IMR-90 (cell line): Measurements from ENCODE around the gene C9orf78. TPM values are rescaled to one million over a fixed set of nuclear protein-coding genes. Genes with fewer than 3 reads are reported as not detected.

Source experiments
- ATAC-seq: fragments of 200-7000 bp; cut with Tn5 transposase; 2 replicates; pipeline ENCODE4 v1.9.1; 2020; ENCODE audit warnings: low read depth, mild to moderate bottlenecking, moderate library complexity
- BruUV-seq: library from RNA; stranded (reverse); fragments of 400-500 nt; replicated peaks from 2 replicates; lab custom pipeline; 2021; lab: Mats Ljungman, UMichigan
- CTCF ChIA-PET: fragments of 300-600 bp; formaldehyde crosslinking; extraction: SDS; loops from one replicate; lab custom pipeline; 2021; ENCODE audit warnings: antibody characterized with exemption; lab: Yijun Ruan, JAX
- POLR2A ChIA-PET: fragments of 300-600 bp; sonication (Branson Sonifier 250); formaldehyde crosslinking; loops from one replicate; lab custom pipeline; 2022; ENCODE audit warnings: antibody characterized with exemption; ENCODE audit not compliant: unreplicated experiment; lab: Charles Lee
- DNase-seq: peaks from one replicate; pipeline ENCODE4 v3.0.0; 2013
- H2AFZ ChIP-seq: replicated peaks from 2 replicates; pipeline ENCODE3; 2013; ENCODE audit warnings: low read length, mild to moderate bottlenecking; ENCODE audit not compliant: poor library complexity
- H2AK5ac ChIP-seq: 2 replicates; pipeline ENCODE4 v1.6.1; 2013; ENCODE audit warnings: low read depth, low read length, inconsistent platforms
- H2AK9ac ChIP-seq: replicated peaks from 2 replicates; pipeline ENCODE3; 2013; ENCODE audit warnings: mild to moderate bottlenecking, low read depth, low read length, moderate library complexity; ENCODE audit not compliant: poor library complexity
- H2BK120ac ChIP-seq: 2 replicates; pipeline ENCODE4 v1.6.1; 2013; ENCODE audit warnings: low read depth, low read length, inconsistent platforms
- H2BK15ac ChIP-seq: 3 replicates; pipeline ENCODE4 v1.6.1; 2013; ENCODE audit warnings: low read depth, low read length, inconsistent platforms
- H2BK20ac ChIP-seq: 2 replicates; pipeline ENCODE4 v1.6.1; 2013; ENCODE audit warnings: low read depth, mild to moderate bottlenecking, inconsistent platforms, low read length, moderate library complexity
- H2BK5ac ChIP-seq: 2 replicates; pipeline ENCODE4 v1.6.1; 2013; ENCODE audit warnings: mild to moderate bottlenecking, low read depth, low read length, inconsistent platforms; ENCODE audit not compliant: poor library complexity, severe bottlenecking
- H3K14ac ChIP-seq: replicated peaks from 2 replicates; pipeline ENCODE4 v1.6.1; 2013; ENCODE audit warnings: low read depth, low read length, inconsistent platforms
- H3K18ac ChIP-seq: 2 replicates; pipeline ENCODE4 v1.6.1; 2013; ENCODE audit warnings: low read depth, low read length, control low read depth
- H3K23ac ChIP-seq: 2 replicates; pipeline ENCODE4 v1.6.1; 2013; ENCODE audit warnings: low read depth, low read length, inconsistent platforms
- H3K27ac ChIP-seq: 2 replicates; pipeline ENCODE4 v1.5.1; 2013; ENCODE audit warnings: mild to moderate bottlenecking, control low read depth, low read length; ENCODE audit not compliant: insufficient read depth
- H3K27me3 ChIP-seq: 2 replicates; pipeline ENCODE4 v1.6.1; 2013; ENCODE audit warnings: low read length; ENCODE audit not compliant: control insufficient read depth, insufficient read depth
- H3K36me3 ChIP-seq: 2 replicates; pipeline ENCODE4 v1.6.1; 2013; ENCODE audit warnings: low read length, mixed read lengths; ENCODE audit not compliant: control insufficient read depth, insufficient read depth
- H3K4ac ChIP-seq: 2 replicates; pipeline ENCODE4 v1.6.1; 2013; ENCODE audit warnings: low read depth, low read length, inconsistent platforms
- H3K4me1 ChIP-seq: 2 replicates; pipeline ENCODE4 v1.6.1; 2013; ENCODE audit warnings: low read length, mixed read lengths; ENCODE audit not compliant: control insufficient read depth, insufficient read depth
- H3K4me2 ChIP-seq: 2 replicates; pipeline ENCODE4 v1.6.1; 2013; ENCODE audit warnings: low read depth, mild to moderate bottlenecking, control low read depth, low read length, moderate library complexity
- H3K4me3 ChIP-seq: 2 replicates; pipeline ENCODE4 v1.5.1; 2013; ENCODE audit warnings: low read depth, mild to moderate bottlenecking, control low read depth, low read length, moderate library complexity; ENCODE audit not compliant: insufficient read depth
- H3K56ac ChIP-seq: 2 replicates; pipeline ENCODE4 v1.6.1; 2013; ENCODE audit warnings: low read length, inconsistent platforms; ENCODE audit not compliant: insufficient read depth; ENCODE audit errors: extremely low read depth
- H3K79me1 ChIP-seq, 2 experiments: 2 replicates each; pipeline ENCODE4 v1.6.1; 2013; ENCODE audit warnings: low read length in 2 of 2, inconsistent platforms in 1 of 2, low read depth in 1 of 2
- H3K9ac ChIP-seq: 2 replicates; pipeline ENCODE4 v1.6.1; 2013; ENCODE audit warnings: low read depth, low read length, control low read depth
- H3K9me1 ChIP-seq: 2 replicates; pipeline ENCODE4 v1.6.1; 2013; ENCODE audit warnings: low read length, inconsistent platforms; ENCODE audit not compliant: insufficient read depth
- H3K9me3 ChIP-seq: 2 replicates; pipeline ENCODE4 v1.6.1; 2013; ENCODE audit warnings: low read length; ENCODE audit not compliant: control insufficient read depth, insufficient read depth
- H4K20me1 ChIP-seq: 2 replicates; pipeline ENCODE4 v1.6.1; 2013; ENCODE audit warnings: low read length, inconsistent platforms; ENCODE audit not compliant: insufficient read depth
- H4K5ac ChIP-seq: 2 replicates; pipeline ENCODE4 v1.6.1; 2013; ENCODE audit warnings: mild to moderate bottlenecking, low read depth, low read length, control low read depth
- H4K8ac ChIP-seq, 2 experiments: 2 replicates each; pipeline ENCODE4 v1.6.1; 2013; ENCODE audit warnings: low read depth in 2 of 2, low read length in 2 of 2, control low read depth in 1 of 2, inconsistent platforms in 1 of 2
- H4K91ac ChIP-seq: 2 replicates; pipeline ENCODE4 v1.6.1; 2013; ENCODE audit warnings: low read depth, low read length, inconsistent platforms; ENCODE audit not compliant: insufficient read depth
- BHLHE40 ChIP-seq: fragments of 150-350 bp; IDR thresholded peaks from 2 replicates; pipeline ENCODE4 v1.6.1; 2016; ENCODE audit warnings: mild to moderate bottlenecking, low read depth, low read length
- CEBPB ChIP-seq: IDR thresholded peaks from 2 replicates; pipeline ENCODE4 v1.6.1; 2012; ENCODE audit warnings: low read depth, low read length, improper control_type of control experiment
- CHD1 ChIP-seq: IDR thresholded peaks from 2 replicates; pipeline ENCODE4 v1.6.1; 2012; ENCODE audit warnings: low read depth, low read length, improper control_type of control experiment
- CTCF ChIP-seq: conservative IDR thresholded peaks from 2 replicates; pipeline ENCODE4 v1.5.1; 2012; ENCODE audit warnings: mild to moderate bottlenecking, low read depth, low read length, improper control_type of control experiment
- FOS ChIP-seq: fragments of 150-350 bp; IDR thresholded peaks from 2 replicates; pipeline ENCODE4 v1.6.1; 2016; ENCODE audit warnings: low read depth, low read length
- RCOR1 ChIP-seq: IDR thresholded peaks from 2 replicates; pipeline ENCODE4 v1.6.1; 2012; ENCODE audit warnings: mild to moderate bottlenecking, low read length, improper control_type of control experiment; ENCODE audit not compliant: insufficient replicate concordance
- RFX5 ChIP-seq: IDR thresholded peaks from 2 replicates; pipeline ENCODE4 v1.8.0; 2012; ENCODE audit warnings: low read depth, mild to moderate bottlenecking, low read length, moderate library complexity
- SMC3 ChIP-seq: fragments of 150-350 bp; IDR thresholded peaks from 2 replicates; pipeline ENCODE4 v1.6.1; 2016; ENCODE audit warnings: low read depth, mild to moderate bottlenecking, antibody characterized with exemption, low read length, moderate library complexity
- USF2 ChIP-seq: fragments of 150-350 bp; IDR thresholded peaks from 2 replicates; pipeline ENCODE4 v1.6.1; 2017; ENCODE audit warnings: mild to moderate bottlenecking, antibody characterized with exemption, low read length, low read depth
- WGBS, 2 experiments: methylation state at CpG; one replicate each; pipeline versions ENCODE4 v1.1.5 to v1.1.7; 2013; ENCODE audit warnings: missing lambda C conversion rate in 2 of 2; ENCODE audit not compliant: insufficient read length in 1 of 2; ENCODE audit errors: extremely low coverage in 2 of 2; 5-methylcytosine and 5-hydroxymethylcytosine counted together
- dilution Hi-C: fragments of 300-500 bp; cut with HindIII; formaldehyde crosslinking; loops from one replicate; pipeline ENCODE4 v1.14.3; 2018; ENCODE audit warnings: low sequenced_read_pairs; ENCODE audit not compliant: unreplicated experiment
- in situ Hi-C: fragments of 300-500 bp; cut with MboI; formaldehyde crosslinking; loops from 3 replicates; pipeline ENCODE4 v1.14.3; 2019; ENCODE audit warnings: low sequenced_read_pairs, inconsistent platforms, mixed read lengths
- intact Hi-C: fragments of 100-400 bp; cut with micrococcal nuclease; formaldehyde crosslinking; loops from 2 replicates; pipeline ENCODE4 v1.10.0; 2022
- polyA plus RNA-seq, 3 experiments: library from polyadenylated mRNA; depleted of rRNA; stranded (reverse); fragments of >200 nt; gene quantifications; 2 replicates each; pipeline ENCODE4 v1.2.3, GENCODE V29; 2012; ENCODE audit warnings: low replicate concordance in 1 of 3
- total RNA-seq: library from RNA; depleted of rRNA; stranded (reverse); fragments of >200 nt; gene quantifications from 2 replicates; pipeline ENCODE4 v1.2.3, GENCODE V29; 2012

C9orf78 gene
- total and polyA plus RNA-seq, 2 of the 4 experiments (the other 2 are of a cell fraction) = 29.8 to 46.0 TPM

- dilution Hi-C loops (no loop called here), intact Hi-C loops (no loop called here), in situ Hi-C loops (loop anchor here (25.0 kb wide), 1 partner anchor 188 kb away; the partner anchor contains the start of gene GPR107)
- no peak overlapping the region for H2BK5ac ChIP-seq
- no peaks in the 10 kb centered on the region for H4K20me1 ChIP-seq
- no peak overlapping the region for H4K8ac ChIP-seq
- no peaks in the 10 kb centered on the region for H3K79me1 ChIP-seq
- no peak overlapping the region for H4K91ac ChIP-seq
- no peak overlapping the region for H3K4me3 ChIP-seq
- H2AK9ac ChIP-seq = no peak overlapping the region
- H3K9ac ChIP-seq = no peak overlapping the region
- H2AK5ac ChIP-seq = no peak overlapping the region
- H3K27ac ChIP-seq = no peak overlapping the region
- H3K4ac ChIP-seq = no peak overlapping the region
- WGBS, 2 experiments = 88% methylated on average over 19 of the region's 38 CpGs; no CpG with 5 or more reads in 1 of the 2 experiments
- H3K9me3 ChIP-seq = no peaks in the 10 kb centered on the region
- peak overlapping the region; percentile 11 for H2AFZ ChIP-seq
- no peak for TF ChIP-seq FOS
- TF ChIP-seq CHD1 = no peak
- TF ChIP-seq BHLHE40 = no peak
- TF ChIP-seq CEBPB = no peak
- no peak for TF ChIP-seq CTCF
- no peak for TF ChIP-seq RFX5
- no peak for TF ChIP-seq USF2
- TF ChIP-seq SMC3 = no peak
- TF ChIP-seq RCOR1 = no peak
- H3K4me2 ChIP-seq = no peak overlapping the region
- H3K56ac ChIP-seq = no peak overlapping the region
- no peaks in the 10 kb centered on the region for H3K27me3 ChIP-seq
- no peak overlapping the region for H2BK120ac ChIP-seq
- H4K5ac ChIP-seq = no peak overlapping the region
- H3K14ac ChIP-seq = no peak overlapping the region
- POLR2A ChIA-PET = no interaction called here
- ATAC-seq (no peak), DNase-seq (no peak)
- no peaks in the 10 kb centered on the region for H3K4me1 ChIP-seq
- no peak overlapping the region for H3K23ac ChIP-seq
- BruUV-seq = no TSS peak
- no peak overlapping the region for H2BK20ac ChIP-seq
- H3K36me3 ChIP-seq = peaks cover 35% of the 10 kb centered on the region
- no peak overlapping the region for H3K18ac ChIP-seq
- CTCF ChIA-PET = no interaction called here
- peaks cover 3% of the 10 kb centered on the region; the same call in 1 of the 2 replicates for H3K9me1 ChIP-seq
- no peak overlapping the region for H2BK15ac ChIP-seq
Measured at GRCh38 chr9:129874261-129875101, 39.4 kb upstream of the C9orf78 start.
